ENCODE results near the gene RASSF1. TPM values are rescaled to one million over a fixed set of nuclear protein-coding genes. Genes with fewer than 3 reads are reported as not detected.

RASSF1 gene
- polyA plus RNA-seq, 3 donors: 16.1 to 17.0 (median 16.4) TPM

GRCh38 chr3:50303013-50303815 is 37.4 kb downstream of the RASSF1 start, which contains the start of gene HYAL1:
Gene HYAL1 (minus strand): TSS chr3:50303574. CDS start chr3:50302956, 618 bp downstream.
- DNase-seq (ENCODE audit: low read depth in 3 of 3, low spot score in 2 of 3): no peak

GRCh38 chr3:50302095-50303012 is 38.3 kb downstream of the RASSF1 start:
- no peak for DNase-seq (ENCODE audit: low read depth in 3 of 3, low spot score in 2 of 3)

GRCh38 chr3:50300681-50301254 is 39.9 kb downstream of the RASSF1 start:
- no peak for DNase-seq (ENCODE audit: low read depth in 3 of 3, low spot score in 2 of 3)

GRCh38 chr3:50299929-50300680 is 40.5 kb downstream of the RASSF1 start:
- DNase-seq (ENCODE audit: low read depth in 3 of 3, low spot score in 2 of 3): no peak

GRCh38 chr3:50299638-50299928 is 41.1 kb downstream of the RASSF1 start:
- DNase-seq (ENCODE audit: low read depth in 3 of 3, low spot score in 2 of 3): no peak

- DNase-seq (ENCODE audit: low read depth in 3 of 3, low spot score in 2 of 3): peak; percentile 98 to 99 (median 99)
Measured at GRCh38 chr3:50298836-50299637, 41.6 kb downstream of the RASSF1 start, which contains the start of the genes HYAL3 and NAA80. Gene HYAL3 (minus strand): TSS chr3:50299405. CDS start chr3:50295602, 3,803 bp downstream. Gene NAA80 (minus strand): TSS chr3:50299405. CDS start chr3:50297463, 1,942 bp downstream.

- DNase-seq (ENCODE audit: low read depth in 3 of 3, low spot score in 2 of 3): no peak
Measured at GRCh38 chr3:50297896-50298725, 42.5 kb downstream of the RASSF1 start.

GRCh38 chr3:50297384-50297775 is 43.3 kb downstream of the RASSF1 start:
- no peak for DNase-seq (ENCODE audit: low read depth in 3 of 3, low spot score in 2 of 3)

GRCh38 chr3:50296721-50297383 is 43.8 kb downstream of the RASSF1 start:
- no peak for DNase-seq (ENCODE audit: low read depth in 3 of 3, low spot score in 2 of 3)

- DNase-seq (ENCODE audit: low read depth in 3 of 3, low spot score in 2 of 3): no peak
Measured at GRCh38 chr3:50295553-50296431, 44.8 kb downstream of the RASSF1 start.

GRCh38 chr3:50294492-50295403 is 45.9 kb downstream of the RASSF1 start:
- DNase-seq (ENCODE audit: low read depth in 3 of 3, low spot score in 2 of 3): no peak

- no peak for DNase-seq (ENCODE audit: low read depth in 3 of 3, low spot score in 2 of 3)
Measured at GRCh38 chr3:50294089-50294488, 46.5 kb downstream of the RASSF1 start.

- no peak for DNase-seq (ENCODE audit: low read depth in 3 of 3, low spot score in 2 of 3)
Measured at GRCh38 chr3:50293079-50293801, 47.4 kb downstream of the RASSF1 start.

GRCh38 chr3:50292159-50293078 is 48.2 kb downstream of the RASSF1 start, which contains the start of gene IFRD2:
Gene IFRD2 (minus strand): TSS chr3:50292429. CDS start chr3:50292274, 155 bp downstream.
- peak; percentile 86 to 94 (median 87) for DNase-seq (ENCODE audit: low read depth in 3 of 3, low spot score in 2 of 3)
